ENCODE data around the gene WDSUB1.

WDSUB1 gene

GRCh38 chr2:159204381-159205144 lies 81.9 kb downstream of the WDSUB1 start:
- H3K36me3 ChIP-seq (ENCODE audit: control insufficient read depth, insufficient read depth, low read length, severe bottlenecking) = peaks cover 42% of the 10 kb centered on the region

GRCh38 chr2:159202568-159203071 lies 83.9 kb downstream of the WDSUB1 start:
- peak; percentile 92 for DNase-seq (ENCODE audit: low read depth)
- no peaks in the 10 kb centered on the region for H3K27me3 ChIP-seq (replicated peaks; ENCODE audit: control insufficient read depth, insufficient read depth, low read length)
- H3K4me1 ChIP-seq (ENCODE audit: control insufficient read depth, insufficient read depth, low read length) = peaks cover 18% of the 10 kb centered on the region
- no peak overlapping the region for H3K9ac ChIP-seq (ENCODE audit: low read length)
- no peak overlapping the region for H3K4me3 ChIP-seq (ENCODE audit: low read length)
- no peaks in the 10 kb centered on the region for H3K9me3 ChIP-seq (ENCODE audit: control insufficient read depth, low read length)
- peaks cover 56% of the 10 kb centered on the region for H3K36me3 ChIP-seq (ENCODE audit: control insufficient read depth, insufficient read depth, low read length, severe bottlenecking)

More at GRCh38 chr2:159204381-159205144, 81.9 kb downstream of the WDSUB1 start:
- H3K9ac ChIP-seq (ENCODE audit: low read length) = no peak overlapping the region
- DNase-seq (ENCODE audit: low read depth) = no peak
- H3K4me1 ChIP-seq (ENCODE audit: control insufficient read depth, insufficient read depth, low read length) = peaks cover 18% of the 10 kb centered on the region
- H3K4me3 ChIP-seq (ENCODE audit: low read length) = no peak overlapping the region
- H3K9me3 ChIP-seq (ENCODE audit: control insufficient read depth, low read length) = no peaks in the 10 kb centered on the region
- no peaks in the 10 kb centered on the region for H3K27me3 ChIP-seq (replicated peaks; ENCODE audit: control insufficient read depth, insufficient read depth, low read length)

GRCh38 chr2:159201360-159202063 lies 85.0 kb downstream of the WDSUB1 start:
- no peak for DNase-seq (ENCODE audit: low read depth)
- Histone ChIP-seq H3K9me3 (ENCODE audit: control insufficient read depth, low read length) (no peaks in the 10 kb centered on the region), H3K4me1 (ENCODE audit: control insufficient read depth, insufficient read depth, low read length) (peaks cover 18% of the 10 kb centered on the region), H3K27me3 (replicated peaks; ENCODE audit: control insufficient read depth, insufficient read depth, low read length) (no peaks in the 10 kb centered on the region), H3K9ac (ENCODE audit: low read length) (no peak overlapping the region), H3K4me3 (ENCODE audit: low read length) (no peak overlapping the region), H3K36me3 (ENCODE audit: control insufficient read depth, insufficient read depth, low read length, severe bottlenecking) (peaks cover 62% of the 10 kb centered on the region)

- Histone ChIP-seq H3K9me3 (ENCODE audit: control insufficient read depth, low read length) (no peaks in the 10 kb centered on the region), H3K27me3 (replicated peaks; ENCODE audit: control insufficient read depth, insufficient read depth, low read length) (no peaks in the 10 kb centered on the region), H3K4me3 (ENCODE audit: low read length) (no peak overlapping the region), H3K36me3 (ENCODE audit: control insufficient read depth, insufficient read depth, low read length, severe bottlenecking) (peaks cover 61% of the 10 kb centered on the region), H3K9ac (ENCODE audit: low read length) (no peak overlapping the region), H3K4me1 (ENCODE audit: control insufficient read depth, insufficient read depth, low read length) (peaks cover 18% of the 10 kb centered on the region)
- DNase-seq (ENCODE audit: low read depth) = peak; percentile 28
These were observed 86.0 kb downstream of the WDSUB1 start for GRCh38 chr2:159200498-159200897.

- H3K9ac ChIP-seq (ENCODE audit: low read length) = no peak overlapping the region
- H3K36me3 ChIP-seq (ENCODE audit: control insufficient read depth, insufficient read depth, low read length, severe bottlenecking) = peaks cover 61% of the 10 kb centered on the region
- no peak overlapping the region for H3K4me3 ChIP-seq (ENCODE audit: low read length)
- H3K9me3 ChIP-seq (ENCODE audit: control insufficient read depth, low read length) = no peaks in the 10 kb centered on the region
- peaks cover 18% of the 10 kb centered on the region for H3K4me1 ChIP-seq (ENCODE audit: control insufficient read depth, insufficient read depth, low read length)
- DNase-seq (ENCODE audit: low read depth) = peak; percentile 12
- H3K27me3 ChIP-seq (replicated peaks; ENCODE audit: control insufficient read depth, insufficient read depth, low read length) = no peaks in the 10 kb centered on the region
These were observed 86.6 kb downstream of the WDSUB1 start for GRCh38 chr2:159199761-159200465.

- Histone ChIP-seq H3K36me3 (ENCODE audit: control insufficient read depth, insufficient read depth, low read length, severe bottlenecking) (peaks cover 68% of the 10 kb centered on the region), H3K4me1 (ENCODE audit: control insufficient read depth, insufficient read depth, low read length) (peaks cover 18% of the 10 kb centered on the region), H3K27me3 (replicated peaks; ENCODE audit: control insufficient read depth, insufficient read depth, low read length) (no peaks in the 10 kb centered on the region), H3K9me3 (ENCODE audit: control insufficient read depth, low read length) (no peaks in the 10 kb centered on the region), H3K9ac (ENCODE audit: low read length) (no peak overlapping the region), H3K4me3 (ENCODE audit: low read length) (no peak overlapping the region)
- no peak for DNase-seq (ENCODE audit: low read depth)
These were observed 87.3 kb downstream of the WDSUB1 start for GRCh38 chr2:159199236-159199635.

- H3K27me3 ChIP-seq (replicated peaks; ENCODE audit: control insufficient read depth, insufficient read depth, low read length) = no peaks in the 10 kb centered on the region
- H3K36me3 ChIP-seq (ENCODE audit: control insufficient read depth, insufficient read depth, low read length, severe bottlenecking) = peaks cover 65% of the 10 kb centered on the region
- no peak overlapping the region for H3K4me3 ChIP-seq (ENCODE audit: low read length)
- DNase-seq (ENCODE audit: low read depth) = no peak
- no peak overlapping the region for H3K9ac ChIP-seq (ENCODE audit: low read length)
- no peaks in the 10 kb centered on the region for H3K9me3 ChIP-seq (ENCODE audit: control insufficient read depth, low read length)
- H3K4me1 ChIP-seq (ENCODE audit: control insufficient read depth, insufficient read depth, low read length) = peaks cover 7% of the 10 kb centered on the region
These were observed 90.0 kb downstream of the WDSUB1 start for GRCh38 chr2:159196393-159196925.

GRCh38 chr2:159195697-159196096 lies 90.8 kb downstream of the WDSUB1 start:
- Histone ChIP-seq H3K9ac (ENCODE audit: low read length) (no peak overlapping the region), H3K4me1 (ENCODE audit: control insufficient read depth, insufficient read depth, low read length) (peaks cover 7% of the 10 kb centered on the region), H3K9me3 (ENCODE audit: control insufficient read depth, low read length) (no peaks in the 10 kb centered on the region), H3K36me3 (ENCODE audit: control insufficient read depth, insufficient read depth, low read length, severe bottlenecking) (peaks cover 59% of the 10 kb centered on the region), H3K27me3 (replicated peaks; ENCODE audit: control insufficient read depth, insufficient read depth, low read length) (no peaks in the 10 kb centered on the region), H3K4me3 (ENCODE audit: low read length) (no peak overlapping the region)
- DNase-seq (ENCODE audit: low read depth) = no peak

- Histone ChIP-seq H3K9ac (ENCODE audit: low read length) (no peak overlapping the region), H3K36me3 (ENCODE audit: control insufficient read depth, insufficient read depth, low read length, severe bottlenecking) (peaks cover 54% of the 10 kb centered on the region), H3K4me1 (ENCODE audit: control insufficient read depth, insufficient read depth, low read length) (no peaks in the 10 kb centered on the region), H3K4me3 (ENCODE audit: low read length) (no peak overlapping the region), H3K27me3 (replicated peaks; ENCODE audit: control insufficient read depth, insufficient read depth, low read length) (no peaks in the 10 kb centered on the region), H3K9me3 (ENCODE audit: control insufficient read depth, low read length) (no peaks in the 10 kb centered on the region)
- DNase-seq (ENCODE audit: low read depth) = no peak
These were observed 92.3 kb downstream of the WDSUB1 start for GRCh38 chr2:159194241-159194640.

- Histone ChIP-seq H3K27me3 (replicated peaks; ENCODE audit: control insufficient read depth, insufficient read depth, low read length) (no peaks in the 10 kb centered on the region), H3K4me1 (ENCODE audit: control insufficient read depth, insufficient read depth, low read length) (no peaks in the 10 kb centered on the region), H3K4me3 (ENCODE audit: low read length) (no peak overlapping the region), H3K9ac (ENCODE audit: low read length) (no peak overlapping the region), H3K9me3 (ENCODE audit: control insufficient read depth, low read length) (no peaks in the 10 kb centered on the region), H3K36me3 (ENCODE audit: control insufficient read depth, insufficient read depth, low read length, severe bottlenecking) (peaks cover 54% of the 10 kb centered on the region)
- no peak for DNase-seq (ENCODE audit: low read depth)
These were observed 92.7 kb downstream of the WDSUB1 start for GRCh38 chr2:159193791-159194190.

All from adipocyte (in vitro differentiated cells).